HepG2 (cell line): ENCODE data around the gene UQCRFS1.

Experiments used
- RAD51 ChIP-seq: fragments of 450-650 bp; IDR thresholded peaks from 2 replicates; pipeline ENCODE4 v1.6.1; 2016; ENCODE audit warnings: borderline replicate concordance
- ZNF839 ChIP-seq: sonication (generic); formaldehyde crosslinking; IDR thresholded peaks from 2 replicates; pipeline ENCODE4 v1.4.0; 2020; ENCODE audit warnings: missing genetic modification reagents, mild to moderate bottlenecking, borderline replicate concordance

DNA sequence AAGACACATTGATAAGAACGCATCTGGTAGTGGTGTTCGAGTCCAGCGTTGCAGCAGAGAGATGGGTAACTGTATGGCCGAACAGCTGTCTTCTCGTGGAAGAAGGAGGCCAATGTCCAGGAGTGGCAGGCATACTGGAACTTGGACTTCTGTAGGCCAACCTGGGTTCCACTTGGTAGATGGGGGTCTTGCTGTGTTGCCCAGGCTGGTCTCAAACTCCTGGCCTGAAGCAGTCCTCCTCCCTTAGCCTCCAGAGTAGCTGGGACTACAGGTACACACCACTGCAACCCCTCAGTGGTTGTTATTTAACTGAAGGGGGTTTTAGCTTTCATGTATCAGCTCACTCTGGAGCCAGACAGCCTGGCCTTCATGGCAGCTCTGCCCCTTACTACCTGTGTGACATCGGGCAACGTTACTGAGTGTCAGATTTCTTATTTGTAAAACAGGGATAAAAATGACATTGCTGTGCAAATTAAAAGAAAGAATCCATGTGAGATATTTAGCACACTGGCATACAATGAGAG is 2.4 kb upstream of the UQCRFS1 start:
- TF ChIP-seq RAD51 (no peak), ZNF839 (CRISPR knock-in tag) (no peak)
